ENCODE data around the gene CYP1A2. TPM values are rescaled to one million over a fixed set of nuclear protein-coding genes. Genes with fewer than 3 reads are reported as not detected.

The CYP1A2 gene
- total RNA-seq, 1 donor from 2014 or later = not detected

- no peak for TF ChIP-seq CTCF (conservative IDR thresholded peaks at IDR 0.05)
- Mint-ChIP-seq H3K9me3 (no peaks in the 10 kb centered on the region), H3K27ac (ENCODE audit: unreplicated experiment) (no peak overlapping the region), H3K27me3 (ENCODE audit: low read depth) (peaks cover 8% of the 10 kb centered on the region), H3K4me1 (no peaks in the 10 kb centered on the region), H3K4me3 (no peak overlapping the region), H3K36me3 (ENCODE audit: low read depth) (no peaks in the 10 kb centered on the region)
- no peak for DNase-seq (ENCODE audit: low read depth, low spot score)
Observed at GRCh38 chr15:74716651-74717050, 32.0 kb upstream of the CYP1A2 start.

GRCh38 chr15:74722591-74722990 lies 26.1 kb upstream of the CYP1A2 start:
- no peak overlapping the region for H3K27ac Mint-ChIP-seq (ENCODE audit: unreplicated experiment)
- no peak for DNase-seq (ENCODE audit: low read depth, low spot score)
- no peaks in the 10 kb centered on the region for H3K9me3 Mint-ChIP-seq
- no peak overlapping the region for H3K4me3 Mint-ChIP-seq
- peaks cover 24% of the 10 kb centered on the region for H3K4me1 Mint-ChIP-seq
- TF ChIP-seq CTCF (conservative IDR thresholded peaks at IDR 0.05) = no peak
- H3K27me3 Mint-ChIP-seq (ENCODE audit: low read depth) = peaks cover 6% of the 10 kb centered on the region
- no peaks in the 10 kb centered on the region for H3K36me3 Mint-ChIP-seq (ENCODE audit: low read depth)

- no peak for TF ChIP-seq CTCF (conservative IDR thresholded peaks at IDR 0.05)
- Mint-ChIP-seq H3K27me3 (ENCODE audit: low read depth) (peaks cover 6% of the 10 kb centered on the region), H3K4me3 (no peak overlapping the region), H3K4me1 (peaks cover 24% of the 10 kb centered on the region), H3K27ac (ENCODE audit: unreplicated experiment) (no peak overlapping the region), H3K9me3 (no peaks in the 10 kb centered on the region), H3K36me3 (ENCODE audit: low read depth) (no peaks in the 10 kb centered on the region)
- DNase-seq (ENCODE audit: low read depth, low spot score) = no peak
Observed at GRCh38 chr15:74723187-74723586, 25.5 kb upstream of the CYP1A2 start.

- Mint-ChIP-seq H3K4me1 (peaks cover 24% of the 10 kb centered on the region), H3K36me3 (ENCODE audit: low read depth) (no peaks in the 10 kb centered on the region), H3K9me3 (no peaks in the 10 kb centered on the region), H3K27me3 (ENCODE audit: low read depth) (peaks cover 6% of the 10 kb centered on the region), H3K4me3 (peak overlapping the region; percentile 54), H3K27ac (ENCODE audit: unreplicated experiment) (no peak overlapping the region)
- TF ChIP-seq CTCF (conservative IDR thresholded peaks at IDR 0.05) = no peak
- no peak for DNase-seq (ENCODE audit: low read depth, low spot score)
Observed at GRCh38 chr15:74723754-74724334, 24.8 kb upstream of the CYP1A2 start.

GRCh38 chr15:74724570-74725224 lies 23.9 kb upstream of the CYP1A2 start:
- Mint-ChIP-seq H3K4me3 (peak overlapping the region; percentile 82), H3K27me3 (ENCODE audit: low read depth) (peaks cover 6% of the 10 kb centered on the region), H3K4me1 (peaks cover 25% of the 10 kb centered on the region), H3K9me3 (no peaks in the 10 kb centered on the region), H3K27ac (ENCODE audit: unreplicated experiment) (no peak overlapping the region), H3K36me3 (ENCODE audit: low read depth) (peaks cover under 1% of the 10 kb centered on the region)
- no peak for TF ChIP-seq CTCF (conservative IDR thresholded peaks at IDR 0.05)
- DNase-seq (ENCODE audit: low read depth, low spot score) = no peak
